GM10266 (cell line): ENCODE data around the gene DYNC1I1.

ENCODE experiments used
- DNase-seq: peaks from one replicate; pipeline ENCODE4 v3.0.0; 2012; ENCODE audit errors: extremely low spot score
- CTCF ChIP-seq: IDR thresholded peaks from 2 replicates; pipeline ENCODE4 v1.5.1; 2012; ENCODE audit warnings: mild to moderate bottlenecking, low read depth; ENCODE audit not compliant: control insufficient read depth, insufficient read depth; ENCODE audit errors: missing control alignments

The DYNC1I1 gene

DNA sequence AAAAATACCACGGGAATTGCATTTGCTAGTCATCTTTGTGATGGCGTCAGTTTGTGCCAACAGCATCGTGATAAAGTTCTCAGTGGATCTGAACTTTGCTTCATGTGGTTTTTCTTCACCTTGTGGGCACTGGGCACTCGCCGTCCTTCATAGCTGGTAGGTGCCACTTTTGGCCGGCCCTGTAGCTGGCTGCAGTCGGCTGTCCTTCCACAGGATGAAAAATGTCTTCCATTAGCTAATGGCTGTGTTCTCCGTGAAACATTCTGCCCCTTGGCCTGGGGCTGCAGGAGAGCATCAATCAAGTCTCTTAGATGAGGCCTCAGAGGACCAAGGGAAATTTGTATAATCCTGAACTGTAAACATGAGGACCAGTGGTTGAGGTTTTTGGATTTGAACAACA, 145.3 kb downstream of the DYNC1I1 start:
- DNase-seq, result no peak
- no peak for TF ChIP-seq CTCF

DNA sequence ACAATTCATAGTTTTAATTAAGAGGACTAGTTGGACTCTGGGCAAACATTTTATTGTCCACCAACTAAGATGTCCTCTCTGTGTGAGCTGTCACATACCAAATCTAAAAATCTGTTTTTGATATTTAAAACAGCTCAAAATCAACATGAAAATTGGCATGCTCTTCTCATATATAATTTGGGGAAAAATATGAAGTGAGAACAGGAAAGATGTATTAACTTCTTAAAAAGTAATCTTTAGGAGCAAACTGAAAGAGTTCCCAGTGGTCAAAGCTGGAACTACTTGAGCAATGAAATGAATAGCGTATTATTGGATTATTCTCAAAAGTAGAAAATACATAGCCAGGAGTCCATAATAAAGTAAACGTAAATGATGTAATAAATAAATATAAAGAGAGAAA, 147.2 kb downstream of the DYNC1I1 start:
- no peak for DNase-seq
- TF ChIP-seq CTCF, result no peak

- DNase-seq, result no peak
- no peak for TF ChIP-seq CTCF
These were observed 149.2 kb downstream of the DYNC1I1 start for GRCh38 chr7:95921543-95921942.

DNA sequence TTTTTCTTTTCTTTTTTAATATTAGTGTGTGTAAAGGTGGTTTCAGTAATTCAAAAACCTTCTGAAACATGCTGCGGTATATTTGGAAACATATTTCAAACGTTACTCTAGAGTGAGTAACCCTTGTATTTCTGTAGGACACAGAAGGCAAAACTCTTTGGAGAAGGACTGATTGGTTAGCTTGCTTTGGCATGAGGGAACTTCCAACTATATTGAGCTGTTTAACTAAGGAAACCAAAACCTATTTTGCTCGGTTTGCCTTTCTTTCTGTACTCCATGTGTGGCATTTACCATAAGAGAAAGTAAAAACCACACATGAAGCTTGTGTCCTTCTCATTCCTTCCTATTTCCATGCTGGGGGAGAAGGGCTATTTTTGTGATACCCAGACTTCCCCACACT, 149.8 kb downstream of the DYNC1I1 start:
- no peak for DNase-seq
- no peak for TF ChIP-seq CTCF

DNA sequence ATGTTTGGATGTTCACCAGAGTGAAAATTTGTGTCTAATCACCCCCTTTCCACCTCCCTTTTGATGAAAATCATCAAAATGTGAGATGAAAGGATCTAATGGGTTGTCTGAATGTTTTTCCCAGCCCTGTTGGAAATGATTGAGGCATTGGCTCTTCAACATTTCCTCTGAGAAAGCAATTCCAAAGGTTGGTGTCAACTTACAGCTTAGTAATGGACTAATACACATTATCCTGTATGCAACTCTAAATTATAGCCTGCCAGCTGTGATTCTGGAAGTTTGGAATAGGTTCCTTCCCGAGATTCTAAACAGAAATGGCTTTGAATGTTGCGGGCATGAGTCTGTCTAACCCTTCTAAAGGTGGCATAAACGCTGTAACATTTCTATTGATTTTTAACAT, 152.9 kb downstream of the DYNC1I1 start:
- TF ChIP-seq CTCF, result no peak
- DNase-seq, result no peak

DNA sequence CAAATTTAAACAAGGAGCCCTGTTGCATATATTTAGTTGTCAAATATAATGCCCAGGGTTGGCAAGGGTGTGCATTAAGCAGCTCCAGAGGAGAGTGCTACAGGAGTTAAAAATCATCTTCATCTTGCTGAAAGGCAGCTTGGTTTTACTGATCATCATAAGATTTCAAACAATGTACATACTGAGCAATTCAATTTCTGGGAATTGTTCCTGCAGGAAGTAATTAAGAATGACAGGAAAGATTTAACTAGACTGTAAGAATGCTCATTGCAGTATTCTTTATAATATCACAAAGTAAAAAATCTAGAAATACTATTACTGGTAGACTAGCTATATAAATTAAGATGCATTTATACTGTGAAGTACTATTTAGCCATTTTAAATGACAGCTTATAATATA, 153.6 kb downstream of the DYNC1I1 start:
- no peak for DNase-seq
- no peak for TF ChIP-seq CTCF

GRCh38 chr7:95927756-95928155, 155.4 kb downstream of the DYNC1I1 start:
- no peak for DNase-seq
- no peak for TF ChIP-seq CTCF
